Nephron progenitor cell (in vitro differentiated cells): Measurements from ENCODE around the gene RBM47.

ENCODE experiments used
- DNase-seq: peaks from one replicate; pipeline ENCODE4 v3.0.0; 2021
- H3K27ac Mint-ChIP-seq: 2 replicates; pipeline ENCODE4 v1.8.0; 2021; ENCODE audit warnings: mild to moderate bottlenecking, moderate library complexity, mixed read lengths
- H3K27me3 Mint-ChIP-seq: 2 replicates; pipeline ENCODE4 v1.8.0; 2021; ENCODE audit warnings: mild to moderate bottlenecking, low read depth, mixed read lengths; ENCODE audit not compliant: poor library complexity
- H3K36me3 Mint-ChIP-seq: 2 replicates; pipeline ENCODE4 v1.8.0; 2021; ENCODE audit warnings: low read depth, mixed read lengths
- H3K4me1 Mint-ChIP-seq: 2 replicates; pipeline ENCODE4 v1.8.0; 2021; ENCODE audit warnings: mixed read lengths
- H3K4me3 Mint-ChIP-seq: 2 replicates; pipeline ENCODE4 v1.8.0; 2021; ENCODE audit warnings: mild to moderate bottlenecking, moderate library complexity, mixed read lengths
- H3K9me3 Mint-ChIP-seq: 2 replicates; pipeline ENCODE4 v1.8.0; 2021; ENCODE audit warnings: mild to moderate bottlenecking, moderate library complexity, mixed read lengths
- CTCF ChIP-seq: fragments of 200-600 bp; sonication (generic); IDR thresholded peaks from 2 replicates; pipeline ENCODE4 v1.5.0; 2021; ENCODE audit warnings: antibody characterized with exemption

Gene RBM47

DNA sequence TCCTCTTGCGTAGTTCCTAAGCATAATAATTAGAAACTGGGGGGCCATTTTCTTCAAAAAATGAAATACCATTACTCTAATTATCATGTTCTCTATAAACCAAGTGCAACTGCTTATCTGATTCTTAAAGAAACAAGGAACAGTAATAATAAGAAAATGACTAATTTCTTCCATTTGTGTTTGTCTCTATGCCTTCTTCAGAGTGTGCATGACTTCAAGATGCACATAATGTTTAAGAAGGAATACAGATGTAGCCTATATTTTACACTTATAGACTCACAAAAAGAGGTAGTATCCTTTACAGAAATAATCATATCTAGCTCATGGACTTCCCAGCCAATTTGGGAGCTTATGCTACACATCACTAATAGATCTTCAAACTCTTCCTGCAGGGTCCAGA lies 162.9 kb downstream of the RBM47 start:
- Mint-ChIP-seq H3K27ac (no peak overlapping the region), H3K4me3 (no peak overlapping the region), H3K4me1 (no peaks in the 10 kb centered on the region), H3K27me3 (peaks cover 6% of the 10 kb centered on the region), H3K9me3 (no peaks in the 10 kb centered on the region), H3K36me3 (no peaks in the 10 kb centered on the region)
- TF ChIP-seq CTCF = no peak
- no peak for DNase-seq

DNA sequence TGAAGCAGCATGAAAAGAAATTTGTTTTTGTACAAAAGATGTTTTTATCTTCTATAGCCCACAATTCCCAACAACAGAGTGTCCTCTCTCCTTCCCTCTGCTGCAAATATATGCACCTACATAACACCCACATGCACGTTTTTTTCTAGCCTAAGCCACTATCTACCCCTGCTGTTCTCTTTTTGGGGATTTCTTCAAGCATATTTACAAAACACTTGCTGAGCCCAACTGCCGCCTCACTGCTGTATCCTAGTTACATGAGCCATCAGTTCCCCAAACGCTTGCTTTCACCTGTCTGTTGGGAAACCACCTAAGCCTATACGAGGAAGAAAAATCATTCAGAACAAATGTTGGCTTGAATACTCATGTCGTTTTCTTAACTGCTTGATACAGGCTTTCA lies 167.3 kb downstream of the RBM47 start:
- Mint-ChIP-seq H3K4me1 (no peaks in the 10 kb centered on the region), H3K27me3 (peaks cover 6% of the 10 kb centered on the region), H3K27ac (peak overlapping the region; percentile 43), H3K9me3 (no peaks in the 10 kb centered on the region), H3K4me3 (no peak overlapping the region), H3K36me3 (no peaks in the 10 kb centered on the region)
- no peak for DNase-seq
- TF ChIP-seq CTCF = no peak

- Mint-ChIP-seq H3K4me1 (no peaks in the 10 kb centered on the region), H3K27me3 (peaks cover 6% of the 10 kb centered on the region)
Observed at GRCh38 chr4:40461879-40462278, 167.8 kb downstream of the RBM47 start.

DNA sequence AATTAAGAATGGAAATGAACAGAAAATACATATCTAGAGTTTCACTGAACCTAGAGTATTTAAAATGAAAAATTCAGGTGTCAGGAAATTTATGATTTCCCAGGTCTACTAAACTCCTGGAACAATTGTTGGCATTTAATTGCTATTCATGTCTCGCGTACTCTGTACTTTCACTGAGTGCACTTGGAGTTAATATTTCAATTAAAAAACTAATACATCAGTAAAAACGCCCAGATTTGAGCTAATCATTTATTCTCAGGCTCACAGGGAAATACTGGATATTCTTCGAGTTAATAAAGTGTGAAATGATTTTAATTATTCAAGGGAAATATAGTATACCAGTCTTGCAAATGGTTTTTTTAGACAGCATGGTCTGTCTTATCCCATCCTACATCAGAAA lies 168.6 kb downstream of the RBM47 start:
- H3K27ac Mint-ChIP-seq = no peak overlapping the region
- no peaks in the 10 kb centered on the region for H3K4me1 Mint-ChIP-seq
- H3K9me3 Mint-ChIP-seq = no peaks in the 10 kb centered on the region
- H3K4me3 Mint-ChIP-seq = no peak overlapping the region
- no peak for TF ChIP-seq CTCF
- H3K36me3 Mint-ChIP-seq = no peaks in the 10 kb centered on the region
- peaks cover 6% of the 10 kb centered on the region for H3K27me3 Mint-ChIP-seq
- no peak for DNase-seq

More at GRCh38 chr4:40461879-40462278, 167.8 kb downstream of the RBM47 start:
- no peak for TF ChIP-seq CTCF
- no peak for DNase-seq
- Mint-ChIP-seq H3K4me3 (no peak overlapping the region), H3K36me3 (no peaks in the 10 kb centered on the region), H3K9me3 (no peaks in the 10 kb centered on the region), H3K27ac (no peak overlapping the region)

- H3K4me3 Mint-ChIP-seq = no peak overlapping the region
- no peak overlapping the region for H3K27ac Mint-ChIP-seq
- H3K27me3 Mint-ChIP-seq = peaks cover 3% of the 10 kb centered on the region
- H3K9me3 Mint-ChIP-seq = no peaks in the 10 kb centered on the region
- H3K36me3 Mint-ChIP-seq = no peaks in the 10 kb centered on the region
- H3K4me1 Mint-ChIP-seq = peaks cover 4% of the 10 kb centered on the region
- TF ChIP-seq CTCF = no peak
- no peak for DNase-seq
Observed at GRCh38 chr4:40458683-40459082, 171.0 kb downstream of the RBM47 start.

- no peaks in the 10 kb centered on the region for H3K9me3 Mint-ChIP-seq
- no peak for TF ChIP-seq CTCF
- no peaks in the 10 kb centered on the region for H3K36me3 Mint-ChIP-seq
- no peak overlapping the region for H3K27ac Mint-ChIP-seq
- H3K4me3 Mint-ChIP-seq = no peak overlapping the region
- peaks cover 4% of the 10 kb centered on the region for H3K4me1 Mint-ChIP-seq
- peaks cover 2% of the 10 kb centered on the region for H3K27me3 Mint-ChIP-seq
- no peak for DNase-seq
Observed at GRCh38 chr4:40458109-40458508, 171.6 kb downstream of the RBM47 start.
